Lung (tissue), 12 donors: ENCODE measurements around the gene QRICH2. TPM values are rescaled to one million over a fixed set of nuclear protein-coding genes. Genes with fewer than 3 reads are reported as not detected.

Experiments
- ATAC-seq: fragments of 200-7000 bp; cut with Tn5 transposase; one replicate; pipeline ENCODE4 v1.9.1; 2020; ENCODE audit warnings: moderate number of reproducible peaks; ENCODE audit not compliant: insufficient read depth, low FRiP score
- DNase-seq, 3 donors: peaks; one replicate each; pipeline ENCODE4 v3.0.0-alpha.2; 2013 to 2017
- H3K27ac ChIP-seq, 2 donors: one replicate each; pipeline ENCODE4 v1.5.1; 2013; ENCODE audit warnings: mild to moderate bottlenecking in 2 of 2, moderate library complexity in 2 of 2, control low read depth in 1 of 2, inconsistent platforms in 1 of 2, low read depth in 1 of 2, low read length in 1 of 2
- H3K27me3 ChIP-seq, 3 donors: one replicate each; pipeline ENCODE4 v1.5.1; 2013; ENCODE audit warnings: low read length in 2 of 3; ENCODE audit not compliant: control insufficient read depth in 3 of 3, insufficient read depth in 3 of 3
- H3K36me3 ChIP-seq, 4 donors: one replicate each; pipeline ENCODE4 v1.5.1; 2013; ENCODE audit warnings: low read length in 4 of 4, mild to moderate bottlenecking in 1 of 4, moderate library complexity in 1 of 4; ENCODE audit not compliant: control insufficient read depth in 4 of 4, insufficient read depth in 4 of 4
- H3K4me1 ChIP-seq, 5 donors: one replicate each; pipeline ENCODE4 v1.5.1; 2013; ENCODE audit warnings: low read length in 5 of 5, mild to moderate bottlenecking in 2 of 5, moderate library complexity in 1 of 5; ENCODE audit not compliant: control insufficient read depth in 5 of 5, insufficient read depth in 5 of 5
- H3K4me3 ChIP-seq: one replicate; pipeline ENCODE4 v1.5.1; 2013; ENCODE audit warnings: mild to moderate bottlenecking, control low read depth, moderate library complexity
- H3K9ac ChIP-seq, 2 donors: one replicate each; pipeline ENCODE4 v1.5.1; 2013; ENCODE audit warnings: low read length in 2 of 2, control low read depth in 1 of 2; ENCODE audit not compliant: insufficient read depth in 1 of 2
- H3K9me3 ChIP-seq, 4 donors: one replicate each; pipeline ENCODE4 v1.5.1; 2013; ENCODE audit warnings: low read length in 3 of 4, mild to moderate bottlenecking in 1 of 4, moderate library complexity in 1 of 4; ENCODE audit not compliant: control insufficient read depth in 4 of 4, insufficient read depth in 3 of 4
- WGBS, 2 donors: extraction: QIAGEN DNeasy Blood & Tissue Kit; methylation state at CpG; one replicate each; pipeline ENCODE4 v1.1.7; 2013; 5-methylcytosine and 5-hydroxymethylcytosine counted together
- polyA plus RNA-seq, 2 donors: library from polyadenylated mRNA; stranded (reverse); fragments of 200-250 nt; gene quantifications; one replicate each; pipeline ENCODE4 v1.2.1, GENCODE V29; 2013
- total RNA-seq, 2 donors: library from RNA; depleted of rRNA in 1 of 2; stranded (reverse); fragments of >200 nt in 1 of 2; gene quantifications; one replicate each; pipeline ENCODE4 v1.2.1, GENCODE V29; 2014 to 2021
- TF ChIP-seq, protein P1 (sequence below): IDR thresholded peaks from 2 replicates; pipeline ENCODE4 v1.5.1; 2012; ENCODE audit warnings: mild to moderate bottlenecking; ENCODE audit errors: control extremely low read depth, extremely low read depth
- donor health status: control.
- donor health status: control.
- donor health status: Bipolar disorder and iron deficiency.
- donor health status: healthy.
- donor health status: DM: yes; HTN: yes; CAD: no.

QRICH2 gene
- total and polyA plus RNA-seq, 4 donors = 2.3 to 4.7 (median 2.7) TPM

DNA sequence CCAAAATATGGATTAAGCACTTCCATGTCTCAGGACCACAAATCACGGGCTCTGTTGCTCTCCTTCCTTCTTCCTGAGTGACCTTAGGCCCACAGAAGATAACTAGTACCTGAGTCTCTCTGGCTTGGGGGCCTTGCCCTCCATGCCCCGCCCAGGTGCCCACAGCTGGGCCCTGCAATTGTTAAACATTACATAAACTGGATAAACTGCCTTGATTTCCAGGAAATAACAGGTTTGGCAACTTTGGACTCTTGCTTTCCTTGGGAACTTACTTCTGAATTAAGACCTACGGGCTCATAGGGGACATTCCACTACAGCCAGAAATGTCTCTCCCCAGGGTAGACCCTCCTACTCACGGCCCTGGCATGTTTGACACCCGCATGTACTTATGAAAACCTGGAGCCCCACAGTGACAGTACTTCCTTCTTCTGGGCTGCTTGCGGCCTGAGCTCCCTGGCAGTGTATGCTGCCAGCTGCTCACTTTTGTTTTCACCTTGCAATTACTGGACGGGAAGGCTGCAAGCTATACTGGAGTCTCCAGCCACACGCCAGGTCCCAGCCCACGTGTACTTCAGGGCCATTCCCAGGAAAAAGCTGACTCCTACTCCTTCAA, 45.2 kb downstream of the QRICH2 start:
- no peak for ATAC-seq

DNA sequence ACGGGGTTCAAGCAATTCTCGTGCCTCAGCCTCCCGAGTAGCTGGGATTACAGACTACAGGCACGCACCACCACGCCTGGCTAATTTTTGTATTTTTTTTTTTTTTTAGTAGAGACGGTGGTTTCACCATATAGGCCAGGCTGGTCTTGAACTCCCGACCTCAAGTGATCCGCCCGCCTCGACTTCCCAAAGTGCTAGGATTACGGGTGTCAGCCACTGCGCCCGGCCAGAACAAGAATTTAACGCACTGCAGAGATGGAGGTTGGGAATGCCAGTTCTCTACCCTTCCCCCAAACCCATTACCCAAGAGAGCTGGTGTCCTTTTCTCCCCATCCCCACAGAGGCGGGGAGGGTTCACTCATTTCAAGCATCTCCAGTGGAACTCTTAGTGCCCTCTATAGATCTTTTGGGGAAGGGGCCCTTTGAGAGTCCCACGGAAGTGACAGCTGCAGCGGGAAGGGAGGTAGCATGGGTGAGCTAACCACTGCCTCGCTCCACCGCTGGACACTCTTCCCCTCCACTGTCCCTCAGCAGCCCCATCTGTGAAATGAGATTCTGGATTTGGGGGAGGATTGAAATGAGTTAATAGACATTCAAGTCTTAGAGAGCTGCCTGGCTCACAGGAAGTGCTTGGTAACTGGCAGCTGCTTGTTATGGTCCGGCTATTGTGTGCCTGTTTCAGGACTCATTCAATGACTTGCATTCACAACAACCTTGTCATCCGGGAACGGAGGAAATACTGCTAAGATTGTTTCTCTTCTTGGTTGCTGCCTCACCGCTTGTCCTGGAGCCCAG, 46.5 kb downstream of the QRICH2 start:
- WGBS, 2 donors = 62 to 75% methylated on average over 22 to 23 of the region's 23 CpGs

More for the DNA sequence above, 45.2 kb downstream of the QRICH2 start:
- H3K36me3 ChIP-seq = peaks cover 0 to 1% (median under 1%) of the 10 kb centered on the region in 4 donors
- WGBS, 2 donors = 25 to 35% methylated on average over 9 of the region's 9 CpGs
- peak overlapping the region in 1 of 2 donors; percentile 47 for H3K9ac ChIP-seq
- peaks cover 7 to 28% (median 17%) of the 10 kb centered on the region in 5 donors for H3K4me1 ChIP-seq
- TF ChIP-seq, protein P1, sequence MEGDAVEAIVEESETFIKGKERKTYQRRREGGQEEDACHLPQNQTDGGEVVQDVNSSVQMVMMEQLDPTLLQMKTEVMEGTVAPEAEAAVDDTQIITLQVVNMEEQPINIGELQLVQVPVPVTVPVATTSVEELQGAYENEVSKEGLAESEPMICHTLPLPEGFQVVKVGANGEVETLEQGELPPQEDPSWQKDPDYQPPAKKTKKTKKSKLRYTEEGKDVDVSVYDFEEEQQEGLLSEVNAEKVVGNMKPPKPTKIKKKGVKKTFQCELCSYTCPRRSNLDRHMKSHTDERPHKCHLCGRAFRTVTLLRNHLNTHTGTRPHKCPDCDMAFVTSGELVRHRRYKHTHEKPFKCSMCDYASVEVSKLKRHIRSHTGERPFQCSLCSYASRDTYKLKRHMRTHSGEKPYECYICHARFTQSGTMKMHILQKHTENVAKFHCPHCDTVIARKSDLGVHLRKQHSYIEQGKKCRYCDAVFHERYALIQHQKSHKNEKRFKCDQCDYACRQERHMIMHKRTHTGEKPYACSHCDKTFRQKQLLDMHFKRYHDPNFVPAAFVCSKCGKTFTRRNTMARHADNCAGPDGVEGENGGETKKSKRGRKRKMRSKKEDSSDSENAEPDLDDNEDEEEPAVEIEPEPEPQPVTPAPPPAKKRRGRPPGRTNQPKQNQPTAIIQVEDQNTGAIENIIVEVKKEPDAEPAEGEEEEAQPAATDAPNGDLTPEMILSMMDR = no peak
- peak; percentile 61 to 84 (median 67) for DNase-seq
- H3K27ac ChIP-seq = peak overlapping the region in 1 of 2 donors; percentile 93
- no peak overlapping the region for H3K4me3 ChIP-seq
- no peaks in the 10 kb centered on the region for H3K27me3 ChIP-seq
- H3K9me3 ChIP-seq = no peaks in the 10 kb centered on the region

DNA sequence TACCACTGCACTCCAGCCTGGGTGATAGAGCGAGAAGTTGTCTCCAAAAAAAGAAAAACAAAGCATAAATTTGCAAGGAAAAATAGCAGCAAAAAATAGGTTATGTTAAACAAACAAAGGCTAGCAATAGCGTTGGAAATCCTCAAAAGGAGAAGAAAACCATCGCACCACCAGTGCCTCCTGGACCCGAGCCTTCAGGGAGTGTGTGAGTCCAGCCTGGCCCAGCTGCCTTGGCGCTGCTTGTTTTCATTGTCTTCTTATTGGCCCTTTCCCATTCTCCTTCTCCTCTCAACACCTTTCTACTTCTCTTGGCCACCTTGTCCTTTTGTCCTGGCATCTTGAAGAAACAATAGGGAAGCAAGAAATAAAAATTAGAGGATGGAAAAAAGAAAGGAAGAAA, 47.4 kb downstream of the QRICH2 start:
- WGBS, 2 donors = 65 to 78% methylated on average over 5 of the region's 5 CpGs
- Histone ChIP-seq H3K27ac (no peak overlapping the region), H3K27me3 (no peaks in the 10 kb centered on the region), H3K9me3 (no peaks in the 10 kb centered on the region), H3K9ac (no peak overlapping the region), H3K4me3 (no peak overlapping the region), H3K4me1 (peaks cover 0 to 14% (median 12%) of the 10 kb centered on the region in 5 donors), H3K36me3 (no peaks in the 10 kb centered on the region)
- DNase-seq (no peak), ATAC-seq (no peak)
- TF ChIP-seq, protein P1 = no peak

More for the DNA sequence above, 46.5 kb downstream of the QRICH2 start:
- TF ChIP-seq, protein P1 = no peak
- no peaks in the 10 kb centered on the region for H3K27me3 ChIP-seq
- ATAC-seq (no peak), DNase-seq (peak in 1 of 3 donors; percentile 40)
- H3K36me3 ChIP-seq = no peaks in the 10 kb centered on the region
- H3K27ac ChIP-seq = peak overlapping the region in 1 of 2 donors; percentile 81
- H3K9ac ChIP-seq = no peak overlapping the region
- H3K9me3 ChIP-seq = no peaks in the 10 kb centered on the region
- H3K4me1 ChIP-seq = peaks cover 1 to 18% (median 12%) of the 10 kb centered on the region in 5 donors
- no peak overlapping the region for H3K4me3 ChIP-seq
